CD14-positive monocyte (primary cell): ENCODE measurements around the gene TTC23. TPM values are rescaled to one million over a fixed set of nuclear protein-coding genes. Genes with fewer than 3 reads are reported as not detected.

Source experiments
- DNase-seq, 3 donors: peaks; one replicate each; pipeline ENCODE4 v3.0.0-alpha.2; 2011 to 2022
- H2AFZ ChIP-seq: 2 replicates; pipeline ENCODE4 v1.6.0; 2012; ENCODE audit warnings: mild to moderate bottlenecking, low read depth, low read length, inconsistent platforms; ENCODE audit not compliant: insufficient read depth, poor library complexity, severe bottlenecking
- H3K27ac ChIP-seq, 2 donors: 1 replicate in 1 of 2; 2 replicates in 1 of 2; pipeline ENCODE4 v1.5.1; 2012 to 2013; ENCODE audit warnings: low read length in 2 of 2, control low read depth in 1 of 2, inconsistent platforms in 1 of 2, low read depth in 1 of 2, mild to moderate bottlenecking in 1 of 2
- H3K27me3 ChIP-seq, 2 donors: one replicate each; pipeline versions ENCODE4 v1.6.0 to v1.6.1; 2011 to 2013; ENCODE audit warnings: low read length in 2 of 2; ENCODE audit not compliant: control insufficient read depth in 2 of 2, insufficient read depth in 2 of 2
- H3K36me3 ChIP-seq, 2 donors: replicated peaks in 1 of 2; 1 replicate in 1 of 2; 2 replicates in 1 of 2; pipeline versions ENCODE4 v1.5.1 to v1.6.1; 2012 to 2013; ENCODE audit warnings: low read length in 2 of 2, control low read depth in 1 of 2, inconsistent platforms in 1 of 2, mild to moderate bottlenecking in 1 of 2; ENCODE audit not compliant: insufficient read depth in 2 of 2, control insufficient read depth in 1 of 2
- H3K4me1 ChIP-seq, 2 donors: 1 replicate in 1 of 2; 2 replicates in 1 of 2; pipeline versions ENCODE4 v1.5.1 to v1.6.1; 2012 to 2013; ENCODE audit warnings: low read length in 2 of 2, control low read depth in 1 of 2, inconsistent platforms in 1 of 2, mild to moderate bottlenecking in 1 of 2, moderate library complexity in 1 of 2; ENCODE audit not compliant: insufficient read depth in 2 of 2, control insufficient read depth in 1 of 2
- H3K4me2 ChIP-seq: replicated peaks from 2 replicates; pipeline ENCODE3; 2012; ENCODE audit warnings: low read length, moderate library complexity, mild to moderate bottlenecking; ENCODE audit not compliant: poor library complexity, severe bottlenecking; ENCODE audit errors: extremely low read depth
- H3K4me3 ChIP-seq, 3 experiments: fragments of 200-600 bp in 1 of 3; sonication (generic) in 1 of 3; replicated peaks in 1 of 3; 1 replicate in 2 of 3; 2 replicates in 1 of 3; pipeline ENCODE4 v1.5.1; 2011 to 2013; ENCODE audit warnings: low read length in 3 of 3, mild to moderate bottlenecking in 3 of 3, control low read depth in 2 of 3, low read depth in 2 of 3, inconsistent platforms in 1 of 3, moderate library complexity in 1 of 3
- H3K79me2 ChIP-seq: 2 replicates; pipeline ENCODE4 v1.6.0; 2012; ENCODE audit warnings: mild to moderate bottlenecking, control low read depth, inconsistent platforms, low read length, moderate library complexity; ENCODE audit not compliant: insufficient read depth
- H3K9ac ChIP-seq: 2 replicates; pipeline ENCODE4 v1.6.0; 2017; ENCODE audit warnings: low read length, mild to moderate bottlenecking; ENCODE audit not compliant: insufficient read depth, poor library complexity, severe bottlenecking
- H3K9me3 ChIP-seq, 2 donors: replicated peaks in 1 of 2; 1 replicate in 1 of 2; 2 replicates in 1 of 2; pipeline versions ENCODE4 v1.5.1 to v1.6.1; 2012 to 2013; ENCODE audit warnings: low read length in 2 of 2, control low read depth in 1 of 2; ENCODE audit not compliant: control insufficient read depth in 1 of 2, insufficient read depth in 1 of 2
- H4K20me1 ChIP-seq: 2 replicates; pipeline ENCODE4 v1.6.0; 2012; ENCODE audit warnings: mild to moderate bottlenecking, low read length, control low read depth, moderate library complexity; ENCODE audit not compliant: insufficient read depth
- H3K27ac Mint-ChIP-seq, 7 donors: one replicate each; pipeline ENCODE4 v1.8.0; 2020; ENCODE audit warnings: mild to moderate bottlenecking in 7 of 7, mixed read lengths in 7 of 7, moderate library complexity in 6 of 7, inconsistent platforms in 2 of 7
- H3K27me3 Mint-ChIP-seq, 3 donors: one replicate each; pipeline ENCODE4 v1.8.0; 2021 to 2022; ENCODE audit warnings: low read depth in 3 of 3, mild to moderate bottlenecking in 3 of 3, mixed read lengths in 3 of 3, moderate library complexity in 3 of 3, inconsistent platforms in 1 of 3
- H3K36me3 Mint-ChIP-seq, 2 donors: one replicate each; pipeline ENCODE4 v1.8.0; 2020; ENCODE audit warnings: mixed read lengths in 2 of 2, inconsistent platforms in 1 of 2, mild to moderate bottlenecking in 1 of 2
- H3K4me1 Mint-ChIP-seq: one replicate; pipeline ENCODE4 v1.8.0; 2020; ENCODE audit warnings: mild to moderate bottlenecking, mixed read lengths
- H3K4me3 Mint-ChIP-seq, 2 donors: one replicate each; pipeline ENCODE4 v1.8.0; 2020; ENCODE audit warnings: mild to moderate bottlenecking in 2 of 2, mixed read lengths in 2 of 2, moderate library complexity in 1 of 2
- H3K9me3 Mint-ChIP-seq, 7 donors: one replicate each; pipeline ENCODE4 v1.8.0; 2020 to 2022; ENCODE audit warnings: mixed read lengths in 7 of 7, mild to moderate bottlenecking in 6 of 7, moderate library complexity in 6 of 7, inconsistent platforms in 2 of 7
- CTCF ChIP-seq: fragments of 200-600 bp; IDR thresholded peaks from one replicate; pipeline ENCODE4 v1.8.0; 2022; ENCODE audit warnings: antibody characterized with exemption, mild to moderate bottlenecking
- WGBS: methylation state at CpG from one replicate; pipeline ENCODE4 v1.1.5; 2013; ENCODE audit warnings: missing lambda C conversion rate; ENCODE audit not compliant: insufficient coverage; 5-methylcytosine and 5-hydroxymethylcytosine counted together
- intact Hi-C, 2 donors: fragments of 100-400 bp; cut with micrococcal nuclease; formaldehyde crosslinking; loops; one replicate each; pipeline versions ENCODE4 v1.15.0 to v1.15.1; 2023
- polyA plus RNA-seq, 3 donors: library from polyadenylated mRNA; depleted of rRNA in 1 of 3; unstranded in 2 of 3; stranded (reverse) in 1 of 3; fragments of 300-500 nt in 2 of 3; fragments of >200 nt in 1 of 3; fragmentation: Illumina TruSeq in 2 of 3; gene quantifications; 1 replicate in 2 of 3; 2 replicates in 1 of 3; pipeline ENCODE4 v1.2.3, GENCODE V29; 2012 to 2021

Gene TTC23
- polyA plus RNA-seq, 3 donors = 0.51 to 0.55 TPM; not detected in 1

GRCh38 chr15:99145005-99145404, 104.4 kb downstream of the TTC23 start:
- no peaks in the 10 kb centered on the region for H3K4me1 Mint-ChIP-seq
- H3K9ac ChIP-seq = no peak overlapping the region
- H3K79me2 ChIP-seq = no peaks in the 10 kb centered on the region
- H3K4me2 ChIP-seq = no peak overlapping the region
- H3K36me3 Mint-ChIP-seq = no peaks in the 10 kb centered on the region
- peaks cover 0 to 5% (median 0%) of the 10 kb centered on the region in 3 donors for H3K27me3 Mint-ChIP-seq
- H3K4me3 Mint-ChIP-seq = no peak overlapping the region
- WGBS = 100% methylated on average over 3 of the region's 10 CpGs
- no peaks in the 10 kb centered on the region for H3K4me1 ChIP-seq
- H3K9me3 ChIP-seq = no peaks in the 10 kb centered on the region
- H3K27me3 ChIP-seq = no peaks in the 10 kb centered on the region
- peak overlapping the region in 1 of 7 donors; percentile 35 for H3K27ac Mint-ChIP-seq
- no peak overlapping the region for H3K4me3 ChIP-seq
- intact Hi-C loops = no loop called here
- no peak overlapping the region for H2AFZ ChIP-seq
- no peak for TF ChIP-seq CTCF
- DNase-seq = no peak
- H4K20me1 ChIP-seq = no peaks in the 10 kb centered on the region
- peaks cover 0 to under 1% (median 0%) of the 10 kb centered on the region in 7 donors for H3K9me3 Mint-ChIP-seq
- H3K27ac ChIP-seq = no peak overlapping the region
- H3K36me3 ChIP-seq = no peaks in the 10 kb centered on the region

DNA sequence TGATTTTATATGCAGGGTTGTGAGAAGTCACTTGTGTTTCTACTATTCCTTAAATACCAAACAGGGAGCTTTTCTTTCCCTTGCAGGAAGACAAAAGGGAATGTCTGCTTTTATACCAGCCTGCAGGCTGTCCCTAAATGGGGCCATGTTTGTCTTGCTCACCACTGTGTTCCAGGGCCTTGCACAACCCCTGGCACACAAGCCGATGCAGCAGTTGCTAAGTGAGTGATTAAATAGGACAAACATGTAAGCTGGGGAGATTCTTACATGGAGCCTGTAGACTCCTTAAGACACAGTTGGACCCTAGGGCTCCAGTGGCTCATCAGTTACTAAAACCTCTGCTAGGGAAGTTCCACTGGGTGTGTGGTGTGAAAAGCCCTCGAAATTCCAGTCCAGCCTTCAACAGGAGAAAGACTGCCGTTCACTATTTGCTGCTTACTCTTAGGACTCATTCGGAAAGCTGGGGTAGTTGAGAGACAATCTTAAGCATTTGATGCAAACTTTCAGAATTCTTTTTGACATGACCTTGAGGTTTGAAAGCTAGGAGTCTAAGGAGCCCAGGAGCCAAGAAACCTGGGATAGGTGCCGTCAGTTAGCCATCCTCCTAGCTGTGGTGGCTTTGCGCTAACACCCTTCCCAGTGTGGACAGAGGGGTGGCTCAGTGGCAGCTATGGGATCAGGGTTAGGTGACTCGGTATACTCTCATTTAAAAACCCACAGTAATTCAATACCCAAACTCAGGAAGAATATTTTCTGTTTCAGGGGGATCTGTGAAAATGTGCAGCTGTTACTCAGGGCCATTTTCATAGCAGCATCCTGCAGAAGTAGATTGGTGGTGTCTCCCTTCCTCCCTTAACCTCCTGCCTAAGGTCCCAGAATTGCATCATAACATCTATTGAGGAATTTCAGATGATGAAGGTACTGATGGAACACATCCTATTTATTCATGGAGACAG, 105.4 kb downstream of the TTC23 start:
- Histone ChIP-seq H3K4me2 (no peak overlapping the region), H4K20me1 (no peaks in the 10 kb centered on the region), H2AFZ (no peak overlapping the region), H3K4me3 (no peak overlapping the region), H3K9ac (no peak overlapping the region), H3K27ac (no peak overlapping the region), H3K27me3 (no peaks in the 10 kb centered on the region), H3K36me3 (no peaks in the 10 kb centered on the region), H3K79me2 (no peaks in the 10 kb centered on the region), H3K4me1 (no peaks in the 10 kb centered on the region), H3K9me3 (no peaks in the 10 kb centered on the region)
- intact Hi-C loops = no loop called here
- H3K9me3 Mint-ChIP-seq = peaks cover 0 to 1% (median 0%) of the 10 kb centered on the region in 7 donors
- no peak overlapping the region for H3K4me3 Mint-ChIP-seq
- no peak overlapping the region for H3K27ac Mint-ChIP-seq
- TF ChIP-seq CTCF = no peak
- no peak for DNase-seq
- no peaks in the 10 kb centered on the region for H3K36me3 Mint-ChIP-seq
- 100% methylated on average over 4 of the region's 7 CpGs for WGBS
- H3K4me1 Mint-ChIP-seq = no peaks in the 10 kb centered on the region
- H3K27me3 Mint-ChIP-seq = peaks cover 0 to 6% (median 0%) of the 10 kb centered on the region in 3 donors
